ENCODE results near the gene LRRC15. TPM values are rescaled to one million over a fixed set of nuclear protein-coding genes. Genes with fewer than 3 reads are reported as not detected.

LRRC15 gene
- total RNA-seq, 2 experiments from 2014 or later, result not detected

DNA sequence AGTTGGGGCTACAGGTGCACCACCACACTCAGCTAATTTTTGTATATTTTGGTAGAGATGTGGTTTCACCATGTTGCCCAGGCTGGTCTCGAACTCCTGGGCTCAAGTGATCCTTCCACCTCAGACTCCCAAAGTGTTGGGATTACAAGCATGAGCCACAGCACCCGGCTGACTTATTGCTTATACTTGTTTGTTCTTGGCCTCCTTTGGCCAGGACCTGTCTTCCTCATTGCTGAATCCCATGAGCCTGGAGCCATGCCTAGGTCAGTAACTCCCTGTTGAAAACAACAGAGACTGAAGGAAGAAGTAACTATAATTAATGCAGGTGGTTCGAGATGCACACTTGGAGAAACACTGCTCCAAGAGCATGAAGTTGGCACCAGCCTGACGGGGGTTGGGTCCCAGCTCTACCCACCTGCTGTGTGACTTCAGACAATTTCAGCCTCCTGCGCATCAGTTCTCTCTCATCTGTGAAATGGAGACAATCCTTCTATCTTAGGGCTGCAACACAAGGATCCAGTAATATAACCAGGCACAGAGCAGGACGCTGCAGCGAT, 57.3 kb downstream of the LRRC15 start:
- H3K4me3 Mint-ChIP-seq, result peak overlapping the region; percentile 1
- DNase-seq, result peak; percentile 4
- CTCF ChIA-PET, result interaction anchor here (0.8 to 1.1 kb wide), 2 partner anchors 21 to 648 kb away, joined by 3 read pairs; no protein-coding TSS in a partner anchor
- peaks cover 15% of the 10 kb centered on the region for H3K27me3 Mint-ChIP-seq
- POLR2A ChIA-PET, result no interaction called here
- no peak overlapping the region for H3K27ac Mint-ChIP-seq
- peaks cover 19% of the 10 kb centered on the region for H3K4me1 Mint-ChIP-seq (ENCODE audit: low read depth)
- no peaks in the 10 kb centered on the region for H3K9me3 Mint-ChIP-seq
- no peaks in the 10 kb centered on the region for H3K36me3 Mint-ChIP-seq
- intact Hi-C loops (cut with micrococcal nuclease), result no loop called here

DNA sequence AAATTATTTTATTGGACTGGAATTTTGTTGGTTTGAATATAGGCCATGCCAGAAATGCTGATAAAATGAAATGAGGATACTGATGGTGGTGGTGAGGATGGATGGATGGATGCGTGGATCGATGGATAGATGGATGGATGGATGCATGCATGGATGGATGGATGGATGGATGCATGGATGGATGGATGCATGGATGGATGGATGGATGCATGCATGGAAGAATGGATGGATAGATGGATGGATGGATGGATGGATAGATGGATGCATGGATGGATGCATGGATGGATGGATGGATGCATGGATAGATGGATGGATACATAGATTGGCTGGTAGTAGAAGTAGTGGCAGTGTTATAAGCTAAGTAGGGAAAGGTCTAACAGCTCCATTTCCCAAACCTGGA, 58.5 kb downstream of the LRRC15 start:
- H3K27ac Mint-ChIP-seq, result no peak overlapping the region
- peaks cover 32% of the 10 kb centered on the region for H3K4me1 Mint-ChIP-seq (ENCODE audit: low read depth)
- no peak overlapping the region for H3K4me3 Mint-ChIP-seq
- DNase-seq, result no peak
- ChIA-PET POLR2A (no interaction called here), CTCF (no interaction called here)
- H3K9me3 Mint-ChIP-seq, result no peaks in the 10 kb centered on the region
- peaks cover 8% of the 10 kb centered on the region for H3K27me3 Mint-ChIP-seq
- intact Hi-C loops (cut with micrococcal nuclease), result no loop called here
- no peaks in the 10 kb centered on the region for H3K36me3 Mint-ChIP-seq

DNA sequence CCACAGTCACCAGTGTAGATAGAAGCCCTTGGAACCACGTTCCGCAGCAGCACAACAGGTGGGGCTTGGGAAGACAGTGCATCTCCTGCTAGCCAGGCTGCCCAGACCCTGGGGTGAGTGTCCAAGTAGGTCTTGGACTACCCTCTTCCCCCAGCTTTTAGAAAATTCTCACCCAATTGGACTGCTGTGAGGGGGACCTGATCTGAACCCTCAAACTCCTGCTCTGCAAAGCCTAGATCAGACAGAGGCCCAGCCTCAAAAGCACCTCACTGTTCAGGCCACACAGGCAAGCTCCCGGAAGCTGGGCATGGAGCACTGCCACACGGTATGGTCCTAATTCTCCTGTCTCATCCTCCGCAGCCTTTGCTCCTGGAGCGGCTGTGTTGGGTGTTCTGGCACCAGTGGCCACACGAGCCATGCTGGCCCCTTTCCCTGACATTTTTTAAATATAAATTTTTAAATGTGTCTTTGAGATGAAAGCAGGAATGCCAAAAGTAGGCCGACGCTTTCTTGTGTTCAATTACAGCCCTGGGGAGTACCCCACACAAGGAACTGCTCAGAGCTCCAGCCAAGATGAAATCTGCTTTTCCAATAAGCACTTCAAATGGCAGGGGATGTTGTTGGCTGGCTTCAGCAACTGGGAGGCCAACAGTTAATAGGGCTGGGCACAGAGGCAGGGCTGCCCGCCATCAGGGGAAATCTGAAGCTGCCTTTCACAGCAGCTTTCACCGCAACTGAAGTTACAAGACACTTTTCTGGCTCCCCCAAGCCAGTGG, 59.3 kb downstream of the LRRC15 start:
- Mint-ChIP-seq H3K36me3 (no peaks in the 10 kb centered on the region), H3K27me3 (peaks cover 6% of the 10 kb centered on the region), H3K4me3 (no peak overlapping the region), H3K27ac (no peak overlapping the region), H3K4me1 (ENCODE audit: low read depth) (peaks cover 38% of the 10 kb centered on the region), H3K9me3 (no peaks in the 10 kb centered on the region)
- DNase-seq, result peak; percentile 5
- CTCF ChIA-PET, result interaction anchor here (0.9 kb wide), 1 partner anchor 23 kb away, joined by 5 read pairs; no protein-coding TSS in a partner anchor
- POLR2A ChIA-PET, result no interaction called here
- intact Hi-C loops (cut with micrococcal nuclease), result no loop called here

DNA sequence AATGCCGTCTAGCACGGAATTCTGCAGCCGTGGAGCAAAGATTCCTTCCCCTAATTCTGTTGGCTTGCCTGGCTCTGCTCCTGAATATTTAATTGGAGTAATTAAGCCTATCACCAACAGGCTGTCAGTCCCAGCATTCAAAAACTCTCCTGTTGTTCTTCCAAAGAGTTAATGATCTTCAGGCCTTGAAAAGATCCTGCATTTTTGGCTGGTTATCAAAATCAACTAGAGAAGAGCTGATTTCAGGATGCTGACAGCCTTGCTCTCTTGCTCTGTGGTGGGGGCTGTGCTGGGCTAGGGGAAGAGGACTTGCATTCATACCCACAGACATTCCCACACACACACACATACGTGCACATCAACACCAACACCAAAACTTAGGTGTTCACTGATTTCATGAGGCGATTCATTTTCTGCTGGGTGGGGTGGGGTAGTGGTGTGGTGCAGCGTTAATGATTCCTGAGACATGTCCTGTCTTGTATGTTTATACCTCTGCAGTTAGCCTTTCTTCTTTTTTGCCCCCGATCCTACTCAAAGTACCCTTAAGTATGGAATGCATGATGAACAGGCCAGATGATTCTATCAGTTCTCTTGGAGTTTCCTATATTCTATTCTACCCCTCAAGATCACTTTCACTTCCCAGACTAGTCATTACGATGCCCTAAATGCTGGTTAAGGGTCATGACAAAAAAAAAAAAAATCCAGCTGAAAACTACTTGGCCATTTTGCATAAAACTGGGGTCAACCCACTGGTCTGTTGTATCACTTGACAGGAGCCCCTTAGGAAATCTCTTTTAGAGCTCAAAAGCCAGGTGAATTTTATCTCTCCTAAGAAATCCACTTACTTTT, 60.7 kb downstream of the LRRC15 start:
- Mint-ChIP-seq H3K4me3 (no peak overlapping the region), H3K27me3 (peaks cover 4% of the 10 kb centered on the region), H3K4me1 (ENCODE audit: low read depth) (peaks cover 38% of the 10 kb centered on the region), H3K9me3 (peaks cover 4% of the 10 kb centered on the region), H3K36me3 (peaks cover 3% of the 10 kb centered on the region), H3K27ac (no peak overlapping the region)
- intact Hi-C loops (cut with micrococcal nuclease), result loop anchor here (5.0 to 10.0 kb wide), 2 partner anchors 104 to 237 kb away; no protein-coding TSS in a partner anchor
- ChIA-PET POLR2A (no interaction called here), CTCF (interaction anchor here (0.8 to 4.7 kb wide), 4 partner anchors 7 to 528 kb away, joined by 3 to 40 read pairs (median 5); no protein-coding TSS in a partner anchor)
- DNase-seq, result no peak

DNA sequence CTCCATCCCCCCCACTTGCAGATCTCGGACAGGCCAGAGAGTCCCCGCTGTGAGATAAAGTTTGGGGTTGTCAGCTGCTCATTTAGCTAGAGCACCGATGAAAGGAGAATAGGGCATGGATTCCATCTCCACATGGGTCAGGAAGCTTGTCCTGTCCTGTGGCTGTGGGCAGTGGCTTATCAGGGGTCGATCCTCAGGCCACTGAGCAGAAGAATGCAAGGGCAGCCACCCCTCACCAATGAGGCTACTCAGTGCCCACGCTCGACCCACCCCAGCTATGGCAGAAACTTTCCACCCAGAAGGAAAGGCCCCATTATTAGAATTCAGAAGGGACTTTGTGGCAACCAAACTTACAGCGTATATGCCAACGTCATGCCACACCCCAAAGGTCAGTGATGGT, 61.7 kb downstream of the LRRC15 start:
- Mint-ChIP-seq H3K27ac (peak overlapping the region; percentile 85), H3K4me3 (no peak overlapping the region), H3K4me1 (ENCODE audit: low read depth) (peaks cover 38% of the 10 kb centered on the region), H3K36me3 (peaks cover 3% of the 10 kb centered on the region), H3K27me3 (peaks cover 4% of the 10 kb centered on the region), H3K9me3 (peaks cover 4% of the 10 kb centered on the region)
- intact Hi-C loops (cut with micrococcal nuclease), result loop anchor here (1.0 to 10.0 kb wide), 6 partner anchors 53 to 715 kb away; partner anchors contain the start of genes HES1 and OPA1
- CTCF ChIA-PET, result interaction anchor here (1.3 to 4.7 kb wide), 3 partner anchors 8 to 527 kb away, joined by 3 to 40 read pairs (median 5); no protein-coding TSS in a partner anchor
- DNase-seq, result no peak
- POLR2A ChIA-PET, result no interaction called here

DNA sequence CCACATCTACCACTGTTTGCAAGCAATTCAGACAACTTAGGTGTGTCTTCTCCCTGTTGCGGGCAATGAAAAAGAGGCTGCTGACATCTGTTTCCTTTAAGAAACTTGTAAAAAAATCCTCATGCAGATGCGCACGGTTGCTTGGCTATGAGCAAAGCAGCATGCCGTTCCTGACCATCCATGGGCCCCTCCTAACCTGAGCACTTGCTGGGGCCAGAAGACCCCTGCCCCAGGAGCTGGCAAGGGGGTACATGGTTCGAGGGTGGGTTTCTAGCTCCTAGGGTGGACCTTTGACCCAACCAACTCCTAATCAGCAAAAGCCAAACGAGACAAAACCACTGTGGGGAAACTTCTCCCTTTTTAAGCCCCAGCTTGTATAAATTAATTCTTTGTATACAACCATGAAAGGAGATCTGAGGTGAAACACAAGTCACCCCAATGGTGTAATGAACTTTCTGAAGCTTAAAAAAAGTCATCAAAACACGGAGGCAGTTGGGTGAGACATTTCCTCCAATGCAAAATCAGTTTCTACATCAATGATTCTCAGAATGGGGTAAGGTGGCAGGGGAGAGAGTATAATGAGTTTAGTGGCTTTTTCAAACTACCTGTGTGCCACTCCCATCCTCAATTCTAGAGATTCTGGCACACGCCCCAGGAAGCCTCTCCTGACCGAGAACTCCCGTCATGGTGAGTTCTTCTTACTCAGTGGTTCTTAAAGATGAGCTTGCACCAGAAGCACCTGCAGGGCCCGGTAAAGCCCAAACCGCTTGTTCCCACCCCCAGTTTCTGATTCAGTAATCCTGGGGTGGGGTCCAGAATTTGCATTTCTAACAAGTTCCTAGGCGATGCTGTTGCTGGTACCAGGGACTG, 62.5 kb downstream of the LRRC15 start:
- Mint-ChIP-seq H3K4me3 (peak overlapping the region; percentile 30), H3K27ac (peak overlapping the region; percentile 85), H3K36me3 (peaks cover 3% of the 10 kb centered on the region), H3K4me1 (ENCODE audit: low read depth) (peaks cover 38% of the 10 kb centered on the region), H3K27me3 (peaks cover 4% of the 10 kb centered on the region), H3K9me3 (peaks cover 4% of the 10 kb centered on the region)
- DNase-seq, result peak; percentile 74
- ChIA-PET POLR2A (no interaction called here), CTCF (interaction anchor here (0.7 to 4.7 kb wide), 4 partner anchors 9 to 641 kb away, joined by 3 to 40 read pairs (median 3); no protein-coding TSS in a partner anchor)
- intact Hi-C loops (cut with micrococcal nuclease), result loop anchor here (1.0 to 10.0 kb wide), 6 partner anchors 52 to 714 kb away; partner anchors contain the start of genes HES1 and OPA1

DNA sequence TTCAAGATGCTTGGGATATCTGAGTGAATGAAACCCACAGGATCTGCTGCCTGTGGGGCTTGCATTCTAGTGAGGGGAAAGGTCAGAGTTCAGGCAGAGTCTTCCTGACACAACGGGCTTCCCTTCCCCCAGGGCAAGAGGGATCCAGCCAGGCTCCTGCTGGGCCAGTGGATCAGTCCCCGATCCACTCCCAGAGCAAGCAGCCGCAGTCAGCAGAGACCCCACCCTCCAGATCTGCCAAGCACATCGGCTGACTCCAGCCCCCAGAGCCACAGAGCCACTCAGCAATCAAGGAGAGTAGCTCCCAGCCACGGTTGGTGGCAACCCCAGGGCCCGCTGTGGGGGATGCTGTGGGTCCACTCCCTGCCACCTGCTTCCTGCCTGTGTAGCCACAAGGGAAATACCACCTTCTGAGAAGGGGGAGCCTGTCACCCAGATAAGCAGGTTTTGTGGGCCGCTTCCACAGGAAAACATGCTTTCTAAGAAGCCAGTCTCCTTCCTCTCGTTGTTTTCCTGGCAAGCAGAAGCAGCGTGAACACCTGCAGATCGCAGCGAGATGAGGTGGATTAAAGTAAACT, 63.3 kb downstream of the LRRC15 start:
- H3K9me3 Mint-ChIP-seq, result peaks cover 4% of the 10 kb centered on the region
- DNase-seq, result peak; percentile 77
- peaks cover 2% of the 10 kb centered on the region for H3K27me3 Mint-ChIP-seq
- peaks cover 38% of the 10 kb centered on the region for H3K4me1 Mint-ChIP-seq (ENCODE audit: low read depth)
- POLR2A ChIA-PET, result no interaction called here
- H3K36me3 Mint-ChIP-seq, result peaks cover 3% of the 10 kb centered on the region
- H3K4me3 Mint-ChIP-seq, result peak overlapping the region; percentile 30
- CTCF ChIA-PET, result interaction anchor here (1.3 to 4.7 kb wide), 2 partner anchors 10 to 525 kb away, joined by 3 to 40 read pairs; no protein-coding TSS in a partner anchor
- peak overlapping the region; percentile 85 for H3K27ac Mint-ChIP-seq
- intact Hi-C loops (cut with micrococcal nuclease), result loop anchor here (2.0 to 10.0 kb wide), 4 partner anchors 51 to 234 kb away; partner anchors contain the start of gene HES1

DNA sequence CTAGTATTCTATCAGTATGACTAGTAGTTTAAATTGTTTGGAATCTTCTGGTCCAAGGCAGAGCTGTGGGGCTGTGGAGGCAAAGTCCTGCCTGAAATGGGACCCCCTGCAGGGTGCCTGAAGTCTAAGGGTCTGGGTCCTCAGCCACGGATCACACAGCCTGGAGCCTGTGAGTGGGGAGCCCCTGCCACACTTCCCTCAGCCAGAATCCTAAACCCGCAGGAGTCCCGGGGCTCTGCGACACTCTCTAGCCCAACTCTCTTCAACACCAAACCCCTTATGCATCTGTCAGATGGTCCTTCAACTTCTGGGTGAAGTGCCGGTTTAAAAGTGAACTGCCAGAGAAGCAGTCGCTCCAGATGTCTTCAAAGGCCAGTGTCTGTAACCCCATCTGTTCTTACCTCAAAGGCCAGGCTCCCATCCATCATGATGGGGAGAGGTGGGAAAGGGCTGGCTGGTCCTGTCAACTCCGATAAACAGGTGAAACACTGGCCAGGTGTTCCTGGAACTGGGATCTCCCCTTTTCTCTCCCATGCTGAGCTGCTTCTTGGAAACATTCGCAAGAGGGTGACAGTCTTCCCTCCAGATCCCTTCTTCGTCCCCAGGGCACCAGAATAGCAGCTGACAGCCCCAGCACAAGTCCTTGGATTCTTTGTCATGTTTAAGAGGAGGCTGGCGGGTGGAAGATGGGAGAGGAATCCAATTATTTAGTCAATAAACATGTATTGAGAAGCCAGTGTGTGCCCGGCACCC, 64.0 kb downstream of the LRRC15 start:
- H3K4me1 Mint-ChIP-seq (ENCODE audit: low read depth), result peaks cover 38% of the 10 kb centered on the region
- intact Hi-C loops (cut with micrococcal nuclease), result loop anchor here (2.0 to 10.0 kb wide), 4 partner anchors 51 to 233 kb away; partner anchors contain the start of gene HES1
- peaks cover 3% of the 10 kb centered on the region for H3K36me3 Mint-ChIP-seq
- CTCF ChIA-PET, result interaction anchor here (4.7 kb wide), 1 partner anchor 10 kb away, joined by 40 read pairs; no protein-coding TSS in a partner anchor
- peaks cover 4% of the 10 kb centered on the region for H3K9me3 Mint-ChIP-seq
- H3K27me3 Mint-ChIP-seq, result peaks cover 2% of the 10 kb centered on the region
- POLR2A ChIA-PET, result no interaction called here
- H3K4me3 Mint-ChIP-seq, result no peak overlapping the region
- peak overlapping the region; percentile 6 for H3K27ac Mint-ChIP-seq
- peak; percentile 8 for DNase-seq
